Right ventricle myocardium inferior (tissue), 1 donor: ENCODE data around the gene OR52K1. TPM values are rescaled to one million over a fixed set of nuclear protein-coding genes. Genes with fewer than 3 reads are reported as not detected.
A peak's percentile ranks its signal among the peaks of the same experiment; 100 is the strongest.
"Not testable (repeated sequence)": the region's sequence is repeated elsewhere in the genome, so short reads cannot be mapped to it uniquely, and the experiment has no call there.

Experiments
- ATAC-seq: fragments of 200-7000 bp; cut with Tn5 transposase; one replicate; pipeline ENCODE4 v1.9.1; 2020; ENCODE audit warnings: mild to moderate bottlenecking, moderate library complexity
- DNase-seq: peaks from one replicate; pipeline ENCODE4 v3.0.0; 2021; ENCODE audit errors: missing footprints
- intact Hi-C: fragments of 100-400 bp; cut with DNase I; formaldehyde crosslinking; loops from one replicate; pipeline ENCODE4 v1.11.0; 2022
- total RNA-seq: library from RNA; stranded (reverse); fragmentation: NEBNext Ultra II Directional; extraction: Animal tissue kit (Norgen Biotek cat#: 25700); gene quantifications from one replicate; pipeline ENCODE4 v1.2.1, GENCODE V29; 2021
- donor health status: DM: no; HTN: yes; CAD: no; lungs with severe emphysema.

The OR52K1 gene
- total RNA-seq, 1 donor from 2014 or later, result not detected

- intact Hi-C loops, result no loop called here
- DNase-seq, result no peak
- ATAC-seq, result no peak
Observed at GRCh38 chr11:4481240-4481582, 1.2 kb upstream of the OR52K1 start.

- DNase-seq (no peak), ATAC-seq (no peak)
- intact Hi-C loops, result no loop called here
Observed at GRCh38 chr11:4484310-4484709, 1.9 kb downstream of the OR52K1 start.

- DNase-seq, ATAC-seq, intact Hi-C loops: not testable (repeated sequence)
Observed at GRCh38 chr11:4491405-4491804, 9.0 kb downstream of the OR52K1 start.

GRCh38 chr11:4491878-4492606, 9.6 kb downstream of the OR52K1 start:
- no peak for ATAC-seq
- intact Hi-C loops, result no loop called here
- no peak for DNase-seq

- no peak for ATAC-seq
- no peak for DNase-seq
- intact Hi-C loops, result loop anchor here (1.0 kb wide), 1 partner anchor 306 kb away; no protein-coding TSS in a partner anchor
Observed at GRCh38 chr11:4493480-4493818, 11.0 kb downstream of the OR52K1 start.

GRCh38 chr11:4495487-4495886, 13.0 kb downstream of the OR52K1 start:
- ATAC-seq, result no peak
- intact Hi-C loops, result no loop called here

GRCh38 chr11:4495986-4496385, 13.5 kb downstream of the OR52K1 start:
- no peak for DNase-seq
- intact Hi-C loops, result no loop called here
- no peak for ATAC-seq

More at GRCh38 chr11:4495487-4495886, 13.0 kb downstream of the OR52K1 start:
- no peak for DNase-seq

GRCh38 chr11:4496557-4497248, 14.3 kb downstream of the OR52K1 start:
- no peak for DNase-seq
- ATAC-seq, result no peak
- intact Hi-C loops, result no loop called here

GRCh38 chr11:4508886-4509285, 26.4 kb downstream of the OR52K1 start:
- ATAC-seq (no peak), DNase-seq (no peak)
- intact Hi-C loops, result no loop called here

GRCh38 chr11:4511282-4512245, 29.1 kb downstream of the OR52K1 start:
- DNase-seq (no peak), ATAC-seq (no peak)
- intact Hi-C loops, result no loop called here

GRCh38 chr11:4514196-4514595, 31.8 kb downstream of the OR52K1 start:
- no peak for DNase-seq
- intact Hi-C loops, result no loop called here
- no peak for ATAC-seq

GRCh38 chr11:4522339-4522738, 39.9 kb downstream of the OR52K1 start:
- DNase-seq (no peak), ATAC-seq (no peak)
- intact Hi-C loops, result no loop called here

- intact Hi-C loops, result no loop called here
- DNase-seq, result no peak
- ATAC-seq, result no peak
Observed at GRCh38 chr11:4522752-4523151, 40.3 kb downstream of the OR52K1 start.

- ATAC-seq (no peak), DNase-seq (no peak)
- intact Hi-C loops, result no loop called here
Observed at GRCh38 chr11:4523666-4524065, 41.2 kb downstream of the OR52K1 start.

GRCh38 chr11:4527926-4528325, 45.5 kb downstream of the OR52K1 start:
- no peak for DNase-seq
- intact Hi-C loops, result no loop called here
- no peak for ATAC-seq

- ATAC-seq, DNase-seq, intact Hi-C loops: not testable (repeated sequence)
Observed at GRCh38 chr11:4531686-4532085, 49.2 kb downstream of the OR52K1 start.

GRCh38 chr11:4539603-4540219, 57.3 kb downstream of the OR52K1 start:
- peak; percentile 54 for ATAC-seq
- intact Hi-C loops, result loop anchor here (1.0 kb wide), 1 partner anchor 354 kb away; no protein-coding TSS in a partner anchor

GRCh38 chr11:4541071-4541470, 58.6 kb downstream of the OR52K1 start:
- intact Hi-C loops, result no loop called here
- ATAC-seq (no peak), DNase-seq (no peak)

More at GRCh38 chr11:4539603-4540219, 57.3 kb downstream of the OR52K1 start:
- DNase-seq, result peak; percentile 74
